Astrocyte of the spinal cord (primary cell): Measurements from ENCODE around the gene SETD6.

Experiments
- DNase-seq: peaks from one replicate; pipeline ENCODE4 v3.0.0; 2011; ENCODE audit warnings: low read depth, low spot score
- H3K4me3 ChIP-seq: 2 replicates; pipeline ENCODE4 v1.5.1; 2011; ENCODE audit warnings: low read depth, mild to moderate bottlenecking, low read length, moderate library complexity
- CTCF ChIP-seq: IDR thresholded peaks from 2 replicates; pipeline ENCODE4 v1.5.1; 2012; ENCODE audit warnings: low read depth, mild to moderate bottlenecking, low read length, inconsistent platforms
- in situ Hi-C: cut with HindIII; loops from 2 replicates; pipeline ENCODE4 v1.10.0; 2017; ENCODE audit warnings: low sequenced_read_pairs

SETD6 gene

GRCh38 chr16:58515125-58515870 is at the start of gene SETD6:
SETD6 (plus strand) TSS chr16:58515517; CDS start chr16:58515538, 21 bp downstream.
- peak; percentile 89 for DNase-seq
- peak within 1 kb of the TSS; percentile 73 for H3K4me3 ChIP-seq
- in situ Hi-C loops = no loop called here
- peak; percentile 14 for TF ChIP-seq CTCF

GRCh38 chr16:58465817-58466216 is 49.5 kb upstream of the SETD6 start:
- no peak for DNase-seq
- H3K4me3 ChIP-seq = no peak overlapping the region
- no peak for TF ChIP-seq CTCF
- in situ Hi-C loops = no loop called here

GRCh38 chr16:58466396-58466795 is 48.9 kb upstream of the SETD6 start:
- no peak overlapping the region for H3K4me3 ChIP-seq
- DNase-seq = no peak
- in situ Hi-C loops = no loop called here
- no peak for TF ChIP-seq CTCF

- no peak for TF ChIP-seq CTCF
- no peak for DNase-seq
- in situ Hi-C loops = no loop called here
- H3K4me3 ChIP-seq = no peak overlapping the region
Observed at GRCh38 chr16:58467905-58468304, 47.4 kb upstream of the SETD6 start.

- H3K4me3 ChIP-seq = no peak overlapping the region
- TF ChIP-seq CTCF = no peak
Observed at GRCh38 chr16:58471209-58471975, 43.9 kb upstream of the SETD6 start.

GRCh38 chr16:58472266-58472665 is 43.1 kb upstream of the SETD6 start:
- TF ChIP-seq CTCF = no peak
- in situ Hi-C loops = no loop called here
- no peak overlapping the region for H3K4me3 ChIP-seq
- DNase-seq = no peak

More at GRCh38 chr16:58471209-58471975, 43.9 kb upstream of the SETD6 start:
- in situ Hi-C loops = no loop called here
- no peak for DNase-seq
